ENCODE data around the gene CHL1.
A peak's percentile ranks its signal among the peaks of the same experiment; 100 is the strongest.

CHL1 gene

GRCh38 chr3:228442-229182, 32.0 kb downstream of the CHL1 start:
- DNase-seq, result no peak

- no peak for DNase-seq
Measured at GRCh38 chr3:229183-229661, 32.7 kb downstream of the CHL1 start.

- DNase-seq, result no peak
Measured at GRCh38 chr3:236881-237280, 40.3 kb downstream of the CHL1 start.

- DNase-seq, result no peak
Measured at GRCh38 chr3:242602-243355, 46.2 kb downstream of the CHL1 start.

- no peak for DNase-seq
Measured at GRCh38 chr3:243356-243725, 46.8 kb downstream of the CHL1 start.

GRCh38 chr3:244041-244440, 47.5 kb downstream of the CHL1 start:
- DNase-seq, result no peak

GRCh38 chr3:247916-248315, 51.4 kb downstream of the CHL1 start:
- DNase-seq, result no peak

GRCh38 chr3:248864-249520, 52.4 kb downstream of the CHL1 start:
- no peak for DNase-seq

GRCh38 chr3:249587-250262, 53.2 kb downstream of the CHL1 start:
- no peak for DNase-seq

- DNase-seq, result no peak
Measured at GRCh38 chr3:256501-256900, 59.9 kb downstream of the CHL1 start.

GRCh38 chr3:257826-258225, 61.3 kb downstream of the CHL1 start:
- no peak for DNase-seq

GRCh38 chr3:260898-261297, 64.3 kb downstream of the CHL1 start:
- DNase-seq, result no peak

- DNase-seq, result no peak
Measured at GRCh38 chr3:263393-263792, 66.8 kb downstream of the CHL1 start.

GRCh38 chr3:264394-265156, 68.0 kb downstream of the CHL1 start:
- DNase-seq, result no peak

GRCh38 chr3:267101-267500, 70.5 kb downstream of the CHL1 start:
- no peak for DNase-seq

GRCh38 chr3:270688-271087, 74.1 kb downstream of the CHL1 start:
- DNase-seq, result no peak

- no peak for DNase-seq
Measured at GRCh38 chr3:274927-275326, 78.4 kb downstream of the CHL1 start.

GRCh38 chr3:277873-278272, 81.3 kb downstream of the CHL1 start:
- no peak for DNase-seq

- peak; percentile 61 for DNase-seq
Measured at GRCh38 chr3:278300-279064, 81.9 kb downstream of the CHL1 start.

- DNase-seq, result no peak
Measured at GRCh38 chr3:279325-279724, 82.8 kb downstream of the CHL1 start.

- no peak for DNase-seq
Measured at GRCh38 chr3:280681-281080, 84.1 kb downstream of the CHL1 start.

GRCh38 chr3:284322-284721, 87.8 kb downstream of the CHL1 start:
- DNase-seq, result no peak

Data from NCI-H1436 treated with DMSO at 0.1 percent for 48 hours (cell line).